Measurements from ENCODE around the gene CDC25A.

CDC25A gene

DNA sequence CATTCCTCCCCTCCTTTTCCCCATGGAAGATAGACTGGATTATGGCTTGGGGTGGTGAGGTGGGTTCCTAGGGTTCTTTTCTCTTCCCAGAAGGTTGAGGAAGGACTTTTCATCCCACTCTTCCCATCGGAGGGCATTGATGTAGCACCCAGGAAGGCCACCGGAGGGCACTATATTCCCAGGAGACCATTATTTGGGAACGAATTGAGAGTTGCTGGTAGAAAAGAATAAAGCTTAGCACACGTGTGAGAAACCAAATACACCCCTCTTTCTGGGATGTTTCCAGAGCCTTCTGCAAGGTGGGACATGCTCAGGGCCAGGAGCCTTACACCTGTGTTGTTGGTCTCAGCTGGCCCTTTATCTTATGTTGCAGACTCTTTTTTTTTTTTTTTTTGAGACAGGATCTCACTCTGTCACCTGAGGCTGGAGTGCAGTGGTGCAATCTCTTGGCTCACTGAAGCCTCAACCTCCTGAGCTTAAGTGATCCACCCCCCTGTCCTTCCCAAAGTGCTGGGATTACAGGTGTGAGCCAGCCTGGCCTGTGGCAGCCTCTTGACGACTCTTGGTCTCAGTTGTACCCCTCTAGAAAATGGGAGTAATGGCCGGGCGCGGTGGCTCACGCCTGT, 6.3 kb upstream of the CDC25A start:
- DNase-seq (ENCODE audit: low spot score) = peak; percentile 49

DNA sequence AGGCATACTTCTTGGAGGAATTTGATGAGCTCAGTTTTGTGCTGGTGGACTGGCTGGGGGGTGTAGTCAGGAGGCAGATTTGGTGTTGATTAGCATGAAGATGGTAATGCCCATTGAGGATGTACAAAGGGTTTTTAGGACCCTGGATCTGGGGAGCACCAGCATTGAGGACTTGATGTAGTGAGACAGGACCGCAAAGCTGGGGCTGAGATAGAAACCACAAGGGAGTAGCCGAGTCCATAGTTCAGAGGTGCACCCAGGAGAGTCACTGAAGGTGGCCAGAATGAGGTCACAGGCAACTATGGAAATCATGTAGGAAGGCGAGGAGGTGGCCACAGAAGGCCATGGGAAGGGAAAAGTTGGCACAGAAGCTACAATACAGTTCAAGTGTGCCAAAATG, 2.7 kb upstream of the CDC25A start:
- DNase-seq (ENCODE audit: low spot score) = no peak

DNA sequence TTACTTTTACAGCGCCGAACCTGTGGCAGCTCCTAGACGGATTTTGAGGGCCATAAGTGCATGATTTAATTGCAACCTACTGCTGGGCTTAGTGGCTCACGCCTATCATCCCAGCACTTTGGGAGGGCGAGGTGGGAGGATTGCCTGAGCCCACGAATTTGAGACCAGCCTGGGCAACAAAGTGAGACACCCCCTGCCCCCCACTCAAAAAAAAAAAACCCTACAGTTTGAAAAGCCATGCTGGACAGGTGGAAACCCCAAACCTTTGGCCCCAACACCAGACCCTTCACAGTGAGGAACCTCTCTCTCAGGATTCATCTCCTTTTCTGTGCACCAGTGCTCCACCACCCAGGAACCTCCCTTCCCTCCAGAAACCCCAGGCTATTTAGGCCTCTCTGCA, 1.1 kb upstream of the CDC25A start:
- no peak for DNase-seq (ENCODE audit: low spot score)

DNA sequence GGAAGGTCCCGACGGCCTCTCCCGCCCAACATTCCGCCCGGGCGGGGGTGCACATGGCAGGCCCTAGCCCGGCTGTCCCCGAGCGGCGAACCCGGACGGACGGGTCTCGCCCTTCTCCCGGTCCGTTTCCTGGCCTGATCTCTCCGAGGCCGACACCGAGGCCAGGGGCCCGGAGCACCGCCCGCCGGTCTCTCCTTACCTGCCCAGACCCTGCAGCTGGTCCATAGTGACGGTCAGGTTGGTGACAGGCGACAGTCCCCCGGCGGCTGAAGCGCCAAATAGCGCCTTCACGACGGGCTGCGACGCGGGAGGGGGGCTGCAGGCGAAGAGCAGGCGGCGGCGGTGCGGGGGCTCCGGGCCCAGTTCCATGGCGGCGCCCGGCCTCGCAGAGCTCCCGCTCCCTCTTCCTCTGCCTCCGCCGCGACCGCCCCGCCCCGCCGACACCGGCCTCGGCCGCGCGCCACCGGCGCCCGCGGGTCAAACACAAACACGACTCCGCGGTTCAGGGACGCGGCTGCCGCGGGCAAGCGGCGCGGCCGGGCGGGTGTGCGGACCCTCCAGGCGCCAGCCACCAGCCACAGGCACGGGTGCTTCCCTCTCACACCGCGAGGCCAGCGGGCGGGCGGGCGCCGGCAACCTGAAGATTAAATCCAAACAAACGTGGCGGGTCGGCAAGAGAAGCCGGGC, 495 bp downstream of the CDC25A start:
- DNase-seq (ENCODE audit: low spot score) = peak; percentile 36

DNA sequence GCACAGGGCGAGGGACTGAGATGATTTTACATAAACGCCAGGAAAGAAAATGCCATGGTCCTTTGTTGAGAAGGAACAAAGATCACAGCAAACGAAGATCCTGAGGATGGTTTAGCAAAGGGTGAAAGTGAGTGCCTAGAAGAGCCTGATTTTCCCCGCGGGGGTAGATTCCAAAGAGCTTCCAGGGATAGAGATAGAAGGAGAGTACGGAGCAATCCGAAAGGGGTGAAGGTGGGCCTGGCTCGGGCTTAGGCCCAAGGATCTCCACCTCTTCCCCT, 977 bp downstream of the CDC25A start:
- DNase-seq (ENCODE audit: low spot score) = no peak

DNA sequence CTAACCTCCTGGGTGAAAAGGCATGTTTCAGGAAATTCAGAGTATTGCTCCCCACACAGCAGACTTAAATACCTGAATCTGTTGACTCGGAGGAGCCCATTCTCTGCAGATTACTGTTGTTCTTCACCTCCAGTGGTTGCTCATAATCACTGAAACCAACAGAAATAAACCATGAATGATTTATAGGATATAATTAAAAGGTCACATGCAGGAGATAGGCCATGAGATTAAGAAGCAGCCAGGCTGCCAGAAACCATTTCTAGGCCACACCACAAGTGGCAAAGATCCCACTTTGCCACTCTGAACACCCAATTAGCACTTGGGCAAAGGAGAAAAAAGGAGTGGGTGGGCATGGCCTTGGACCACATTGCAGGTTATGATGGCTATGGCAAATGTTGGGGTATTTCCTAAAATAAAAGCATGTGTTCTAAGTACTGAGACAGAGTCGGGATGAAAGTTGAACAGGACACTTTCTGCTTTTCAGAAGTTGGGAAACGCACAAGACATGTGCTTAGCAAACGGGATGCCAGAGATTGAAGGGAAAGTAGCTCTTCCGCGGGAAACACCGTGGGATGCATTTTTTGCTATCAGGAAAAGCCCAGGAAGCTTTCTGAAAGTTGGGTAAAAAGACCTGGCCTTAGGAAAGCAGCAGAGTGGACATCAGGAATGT, 1.5 kb downstream of the CDC25A start:
- no peak for DNase-seq (ENCODE audit: low spot score)

DNA sequence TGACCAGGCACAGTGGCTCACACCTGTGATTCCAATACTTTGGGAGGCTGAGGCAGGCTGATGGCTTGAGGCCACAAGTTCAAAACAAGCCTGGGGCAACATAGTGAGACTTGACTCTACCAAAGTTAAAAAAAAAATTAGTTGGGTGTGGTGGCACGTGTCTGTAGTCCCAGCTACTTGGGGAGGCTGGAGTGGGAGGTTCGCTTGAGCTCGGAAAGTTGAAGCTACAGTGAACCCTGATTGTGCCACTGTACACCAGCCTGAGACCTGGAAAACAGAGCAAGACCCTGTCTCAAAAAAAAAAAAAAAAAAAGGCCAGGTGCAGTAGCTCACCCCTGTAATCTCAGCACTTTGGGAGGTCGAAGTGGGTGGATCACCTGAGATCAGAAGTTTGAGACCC, 3.1 kb downstream of the CDC25A start:
- no peak for DNase-seq (ENCODE audit: low spot score)

DNA sequence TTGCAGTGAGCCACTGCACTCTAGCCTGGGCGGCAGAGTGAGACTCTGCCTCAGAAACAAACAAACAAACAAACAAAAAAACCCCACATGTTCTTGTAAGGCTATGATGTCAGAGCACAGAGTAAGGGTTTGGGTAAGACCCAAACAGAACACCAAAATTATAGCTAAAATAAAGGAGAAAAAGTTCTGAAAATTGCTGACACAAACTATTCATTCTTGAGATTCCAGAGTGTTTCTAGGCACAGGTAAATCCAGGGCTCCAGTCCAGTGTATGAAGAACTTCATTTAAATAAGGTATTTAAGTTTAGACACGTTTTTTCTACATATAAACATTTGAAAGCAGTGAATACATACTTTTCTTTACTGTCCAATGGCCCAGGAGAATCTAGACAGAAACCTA, 3.9 kb downstream of the CDC25A start:
- no peak for DNase-seq (ENCODE audit: low spot score)

DNA sequence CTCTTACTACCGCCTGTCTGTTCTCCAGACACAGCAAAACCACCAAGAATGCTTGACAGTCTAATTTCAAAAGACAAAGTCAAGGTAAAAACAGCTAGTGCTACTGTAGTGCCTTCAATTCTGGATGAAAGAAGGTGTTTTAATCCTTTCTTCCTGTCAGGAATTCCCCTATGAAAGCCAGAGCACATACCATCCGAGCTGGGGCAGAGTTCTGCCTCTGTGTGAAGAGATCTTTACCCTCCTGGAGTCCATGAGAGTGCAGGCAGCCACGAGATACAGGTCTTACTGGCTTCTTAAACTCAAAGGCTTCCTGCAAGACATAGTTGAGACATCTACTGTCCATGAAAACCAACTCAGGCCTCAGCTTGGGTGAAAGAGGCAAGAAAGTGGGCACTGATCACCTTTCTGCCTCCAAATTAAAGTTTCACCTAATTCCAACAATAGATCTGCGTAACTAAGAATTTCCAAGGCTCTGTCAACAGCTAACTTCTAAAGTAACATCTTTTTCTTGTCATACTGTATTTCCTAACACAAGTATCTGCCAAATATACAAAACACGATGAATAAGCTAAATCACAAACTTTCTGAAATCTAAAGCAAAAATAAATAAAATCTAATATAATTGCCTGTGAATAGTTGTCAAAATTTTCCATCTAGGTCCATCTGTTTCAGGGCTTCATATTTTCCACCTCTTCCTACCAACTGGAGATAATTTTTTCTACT, 7.5 kb downstream of the CDC25A start:
- no peak for DNase-seq (ENCODE audit: low spot score)

DNA sequence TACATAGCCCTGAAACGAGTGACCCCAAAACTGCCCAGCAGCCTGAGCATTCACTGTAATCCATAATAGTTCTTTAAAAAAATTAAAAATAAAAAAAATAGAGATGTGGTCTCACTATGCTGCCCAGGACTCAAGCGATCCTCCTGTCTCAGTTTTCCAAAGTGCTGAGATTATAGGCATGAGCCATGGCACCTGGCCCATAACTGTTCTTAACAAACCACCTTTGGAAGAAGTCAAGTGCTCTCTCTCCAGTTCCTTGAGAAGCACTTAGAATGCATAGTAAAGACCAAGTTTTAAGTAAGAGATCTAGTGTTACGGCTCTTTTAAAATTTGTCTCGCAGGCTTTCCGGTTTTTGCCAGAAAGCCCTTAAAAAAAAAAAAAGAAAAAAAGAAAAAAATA, 8.2 kb downstream of the CDC25A start:
- DNase-seq (ENCODE audit: low spot score) = no peak

DNA sequence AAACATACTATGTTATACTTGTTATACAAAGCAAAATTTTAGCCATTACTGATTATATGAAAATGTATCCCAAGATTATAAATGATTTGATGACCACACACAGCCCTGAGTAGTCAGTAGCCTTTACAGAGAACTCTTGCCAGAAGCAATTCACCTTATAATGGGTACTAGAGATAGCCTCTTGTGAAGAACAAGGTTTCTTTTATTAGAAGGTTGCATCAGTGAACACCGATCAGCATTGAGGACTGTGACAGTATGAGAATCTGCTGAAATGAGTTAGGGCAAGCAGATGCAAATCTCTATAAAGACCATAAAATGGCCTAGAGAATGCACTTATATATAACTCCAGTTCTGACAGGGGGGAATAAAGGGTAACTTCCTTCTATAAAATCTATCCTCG, 10.1 kb downstream of the CDC25A start:
- DNase-seq (ENCODE audit: low spot score) = no peak

DNA sequence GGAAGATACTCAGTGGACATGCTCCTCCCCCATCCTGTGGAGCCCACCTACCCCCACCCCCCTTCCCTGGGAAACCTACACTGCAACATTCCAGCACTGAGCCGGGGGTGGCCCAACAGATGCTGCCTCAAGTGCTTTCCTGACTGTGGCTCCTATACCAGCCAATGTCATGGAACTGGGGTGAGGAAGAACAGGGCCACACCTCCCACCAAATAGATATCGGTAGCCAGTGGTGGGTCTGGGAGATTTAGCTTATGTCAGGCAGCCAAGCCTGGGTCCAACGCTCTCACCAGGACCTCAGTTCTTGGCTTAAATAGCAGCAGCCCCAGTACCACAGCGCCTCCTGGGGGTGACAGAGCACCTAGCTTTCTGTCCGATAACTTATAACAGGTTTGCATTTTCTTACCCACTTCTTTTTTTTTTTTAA, 30.3 kb downstream of the CDC25A start:
- peak; percentile 58 for DNase-seq (ENCODE audit: low spot score)

DNA sequence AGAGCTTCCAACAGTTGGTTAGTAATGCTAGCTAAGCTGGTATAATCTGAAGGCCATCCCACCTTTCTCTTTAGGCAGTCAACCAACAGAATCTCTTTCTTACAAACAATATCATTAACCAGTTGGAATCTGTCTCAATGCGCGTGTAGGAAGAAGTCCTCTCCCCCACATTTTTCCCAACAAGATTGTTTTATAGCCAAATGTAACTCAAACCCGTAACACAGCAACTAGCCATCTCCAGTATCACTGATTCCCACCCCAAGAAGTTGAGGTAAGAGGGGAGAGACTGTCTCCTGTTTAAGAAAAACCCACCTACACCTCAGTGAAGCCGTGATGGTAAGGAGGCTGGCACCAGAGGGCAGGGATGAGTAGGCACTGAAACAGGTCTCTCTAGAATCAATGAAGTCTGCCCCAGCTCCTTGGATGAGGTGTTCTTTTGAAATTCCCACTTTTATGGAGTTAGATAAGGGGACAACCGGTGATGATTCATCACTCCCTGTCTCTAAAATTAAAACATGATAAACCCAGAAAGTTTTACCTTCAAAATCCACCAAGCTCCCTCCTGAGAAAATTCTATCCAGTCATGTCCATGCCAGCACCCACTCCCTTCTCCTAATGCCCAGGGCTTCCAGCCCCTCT, 30.9 kb downstream of the CDC25A start:
- DNase-seq (ENCODE audit: low spot score) = no peak

DNA sequence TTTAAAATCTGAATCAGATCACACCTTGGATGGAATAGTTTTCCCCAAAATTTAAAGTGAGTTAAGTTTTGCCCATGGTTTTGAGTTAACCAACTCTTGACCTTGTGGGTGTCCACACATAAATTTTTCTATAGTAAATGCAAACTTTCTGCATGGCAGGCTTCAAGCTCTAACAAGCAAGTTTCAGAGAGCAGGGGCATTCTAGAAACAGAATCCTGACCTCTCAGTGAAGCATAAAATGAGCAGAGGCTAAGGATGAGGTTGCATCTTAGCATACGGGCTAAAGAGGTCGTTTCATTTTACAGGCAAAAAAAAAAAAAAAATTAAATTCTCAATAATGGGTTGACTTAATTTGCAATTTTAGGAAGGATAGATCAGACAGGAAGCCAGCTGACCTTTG, 32.1 kb downstream of the CDC25A start:
- DNase-seq (ENCODE audit: low spot score) = no peak

DNA sequence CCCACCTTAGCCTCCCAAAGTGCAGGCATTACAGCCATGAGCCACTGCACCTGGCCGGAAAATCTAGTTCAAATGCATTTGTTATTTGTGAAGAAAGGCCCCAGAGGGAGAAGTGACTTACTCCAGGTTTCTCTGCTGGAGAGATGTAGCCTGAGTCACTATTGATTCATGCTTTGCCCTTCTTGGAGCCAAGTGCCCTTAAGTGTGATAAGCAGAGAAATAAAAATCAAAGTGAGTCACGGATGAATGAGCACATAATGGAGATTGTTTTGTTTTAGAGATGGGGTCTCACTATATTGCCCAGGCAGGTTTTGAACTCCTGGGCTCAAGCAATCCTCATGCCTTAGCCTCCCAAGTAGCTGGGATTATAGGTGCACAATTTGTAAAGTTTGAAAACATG, 33.1 kb downstream of the CDC25A start:
- DNase-seq (ENCODE audit: low spot score) = no peak

DNA sequence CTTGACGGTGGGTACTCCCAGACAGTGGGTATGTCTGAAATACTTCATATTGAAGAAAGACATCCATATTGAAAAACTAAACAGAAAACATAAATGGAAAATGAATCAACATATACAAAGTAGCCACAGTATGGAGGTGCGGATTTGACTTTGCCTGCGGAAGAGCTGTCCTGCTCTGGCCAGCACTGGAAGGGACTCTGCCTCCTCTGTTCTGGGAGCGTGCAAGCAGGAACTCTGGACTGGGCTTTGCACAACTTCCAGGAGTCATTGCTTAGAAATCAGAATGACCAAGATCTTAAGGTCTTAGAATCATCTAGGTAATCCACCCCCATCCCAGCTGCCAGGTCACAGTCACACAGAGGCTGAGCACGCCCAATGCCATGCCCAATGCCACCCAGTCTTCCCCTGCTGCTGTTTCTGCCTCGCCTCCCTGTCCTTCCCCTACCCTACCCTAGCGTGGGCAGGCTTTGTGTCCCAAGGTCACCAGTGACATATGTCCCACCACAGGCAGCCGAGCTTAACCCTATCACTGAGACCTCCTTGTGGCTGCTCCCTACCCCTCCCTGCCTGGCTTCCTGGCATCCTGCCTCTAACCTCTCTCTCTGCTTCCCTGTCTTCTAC, 36.3 kb downstream of the CDC25A start:
- no peak for DNase-seq (ENCODE audit: low spot score)

DNA sequence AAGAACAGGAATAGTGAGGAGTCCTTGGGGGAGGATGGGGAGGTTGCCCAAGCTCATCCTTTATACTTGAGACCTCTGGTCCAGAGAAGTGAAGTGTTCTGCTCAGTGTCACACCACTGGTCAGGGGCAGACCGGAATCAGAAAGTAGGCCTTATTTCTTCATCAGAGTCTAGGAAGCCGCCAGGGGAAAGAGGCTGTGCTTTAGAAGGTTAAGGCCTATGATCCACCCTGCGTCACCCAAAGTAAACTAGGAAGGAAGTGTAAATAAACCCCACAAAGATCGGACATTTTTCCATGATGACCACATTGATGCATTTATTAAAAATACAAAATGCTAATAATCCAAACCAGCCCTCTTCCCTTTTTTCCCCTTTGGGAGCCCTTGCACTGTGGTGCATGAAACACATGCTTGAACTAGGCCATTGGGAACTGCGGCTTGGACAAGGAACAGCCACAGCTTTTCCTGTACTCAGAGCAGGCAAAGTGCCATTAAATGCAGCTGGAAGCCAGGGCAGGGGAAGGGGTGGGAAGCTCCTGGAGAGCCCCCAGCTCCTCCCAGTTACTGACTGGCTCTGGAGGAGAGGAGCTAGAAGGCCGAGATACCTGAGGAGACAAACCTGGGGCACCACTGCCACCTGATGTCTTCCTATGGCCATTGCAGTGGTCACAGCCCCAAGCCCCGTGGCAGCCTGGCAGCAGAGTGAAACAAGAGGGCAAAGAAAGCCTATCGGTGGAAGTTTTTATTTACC, 37.0 kb downstream of the CDC25A start:
- DNase-seq (ENCODE audit: low spot score) = peak; percentile 21

DNA sequence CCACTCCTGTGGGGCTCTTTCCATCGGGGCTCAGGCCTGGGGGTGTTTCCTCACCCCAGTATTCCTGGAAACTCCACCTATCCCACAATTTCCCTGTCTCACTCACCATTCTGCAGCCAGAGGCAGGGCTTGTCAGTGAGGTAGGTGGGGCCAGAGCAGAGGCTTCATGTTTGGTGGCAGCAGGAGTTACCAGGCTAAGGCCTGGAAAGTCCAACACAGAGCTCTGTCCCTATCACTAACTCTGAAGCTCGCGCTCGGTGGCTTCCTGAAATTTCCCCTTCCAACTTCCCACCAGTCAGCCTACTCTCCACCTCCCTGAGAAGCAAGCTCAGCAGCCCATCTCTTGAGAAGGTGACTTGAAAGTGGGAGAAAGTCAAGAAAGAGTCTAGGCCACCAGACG, 44.2 kb downstream of the CDC25A start:
- no peak for DNase-seq (ENCODE audit: low spot score)

DNA sequence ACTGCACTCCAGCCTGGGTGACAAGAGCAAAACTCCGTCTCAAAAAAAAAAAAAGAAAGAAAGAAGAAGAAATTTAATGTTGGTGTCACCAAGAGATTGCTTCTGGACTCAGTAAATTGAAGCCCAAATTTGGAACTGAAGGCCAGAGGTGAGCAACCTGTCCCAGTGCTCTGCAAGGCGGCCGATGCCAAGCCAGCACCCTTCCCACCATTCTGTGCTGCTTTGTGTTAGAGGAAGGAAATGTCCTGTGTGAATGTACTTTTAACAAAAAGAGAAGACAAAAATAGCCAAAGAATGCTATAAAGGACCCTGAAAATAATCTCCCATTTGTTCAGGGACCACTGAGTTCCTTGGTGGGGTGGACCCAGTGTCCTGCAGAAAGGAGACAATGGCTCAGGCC, 44.6 kb downstream of the CDC25A start:
- no peak for DNase-seq (ENCODE audit: low spot score)

DNA sequence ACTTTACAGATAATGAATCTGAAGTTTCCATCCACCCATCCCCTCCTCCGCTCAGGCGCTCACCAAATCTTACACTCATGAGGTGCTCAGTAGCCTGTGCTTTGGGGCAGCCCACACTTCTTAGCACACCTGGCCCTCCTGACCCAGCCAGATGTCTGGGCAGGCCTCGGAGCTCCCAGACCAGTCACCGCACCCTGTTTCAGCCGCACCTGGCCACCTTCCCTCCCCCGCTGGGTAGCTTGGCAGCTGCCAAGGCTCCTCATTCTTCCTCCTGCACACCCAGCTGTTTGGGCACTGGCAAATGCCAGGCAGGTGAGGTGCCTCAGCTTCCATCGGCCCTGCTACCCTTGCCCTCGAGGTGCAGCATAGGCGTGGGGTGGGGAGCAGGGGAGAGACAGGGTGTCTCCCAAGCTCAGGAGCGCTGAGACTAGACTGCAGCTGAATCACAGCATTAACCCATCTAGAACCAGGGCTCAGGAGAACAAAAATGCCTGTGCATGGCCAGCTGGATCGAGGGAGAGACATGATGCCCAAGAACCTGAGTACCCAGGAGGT, 45.8 kb downstream of the CDC25A start:
- no peak for DNase-seq (ENCODE audit: low spot score)

DNA sequence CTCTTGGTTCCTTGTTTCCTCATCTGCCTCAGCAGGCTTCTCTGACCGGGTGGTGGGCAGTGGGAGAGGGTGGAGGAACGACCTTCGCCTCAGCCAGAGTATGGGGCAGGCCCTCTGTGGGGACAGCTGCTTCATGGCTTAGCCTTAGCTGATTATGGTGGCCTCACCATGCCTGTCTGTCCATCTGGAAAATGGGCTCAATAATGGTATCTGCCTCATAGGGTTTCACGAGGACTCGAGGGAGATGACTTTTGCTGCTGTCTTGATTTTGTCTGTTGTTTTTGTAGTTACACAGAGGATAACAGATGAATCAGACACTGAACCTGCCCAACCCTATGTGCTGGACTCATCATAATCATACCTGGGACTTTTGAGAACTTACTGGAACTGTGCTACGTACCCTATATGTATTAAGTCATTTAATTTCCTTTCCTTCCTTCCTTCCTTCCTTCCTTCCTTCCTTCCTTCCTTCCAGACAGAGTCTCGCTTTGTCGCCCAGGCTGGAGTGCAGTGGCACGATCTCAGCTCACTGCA, 46.5 kb downstream of the CDC25A start:
- no peak for DNase-seq (ENCODE audit: low spot score)
